ENCODE results near the gene DNAH14. TPM values are rescaled to one million over a fixed set of nuclear protein-coding genes. Genes with fewer than 3 reads are reported as not detected.

Gene DNAH14
- total and polyA plus RNA-seq, 2 of the 4 experiments (the other 2 are of a cell fraction), result 2.7 to 3.6 TPM

- DNase-seq, result no peak
These were observed 431.7 kb downstream of the DNAH14 start for GRCh38 chr1:225361176-225361575.

More at GRCh38 chr1:225361176-225361575, 431.7 kb downstream of the DNAH14 start:
- no peak overlapping the region for H3K27ac ChIP-seq (ENCODE audit: insufficient read depth, low read length)
- no peak overlapping the region for H3K23ac ChIP-seq (ENCODE audit: low read depth, low read length)
- H3K14ac ChIP-seq (replicated peaks; ENCODE audit: low read depth, low read length), result no peak overlapping the region
- H2AK9ac ChIP-seq (replicated peaks; ENCODE audit: low read depth, low read length, poor library complexity), result no peak overlapping the region
- no peaks in the 10 kb centered on the region for H4K20me1 ChIP-seq (ENCODE audit: insufficient read depth, low read length)
- no peak overlapping the region for H3K4me2 ChIP-seq (ENCODE audit: low read depth, low read length)
- TF ChIP-seq FOS (IDR thresholded peaks at IDR 0.05; ENCODE audit: low read depth, low read length) (no peak), RCOR1 (IDR thresholded peaks at IDR 0.05; ENCODE audit: insufficient replicate concordance, low read length) (no peak), BHLHE40 (IDR thresholded peaks at IDR 0.05; ENCODE audit: low read depth, low read length) (no peak), MAZ (IDR thresholded peaks at IDR 0.05; ENCODE audit: borderline replicate concordance, low read depth, low read length) (no peak), RAD21 (IDR thresholded peaks at IDR 0.05; ENCODE audit: low read length) (no peak), NFE2L2 (IDR thresholded peaks at IDR 0.05; ENCODE audit: low read depth, low read length) (no peak), ELK1 (IDR thresholded peaks at IDR 0.05; ENCODE audit: borderline replicate concordance, low read depth, low read length) (no peak), CHD1 (IDR thresholded peaks at IDR 0.05; ENCODE audit: low read depth, low read length) (no peak), MXI1 (IDR thresholded peaks at IDR 0.05; ENCODE audit: borderline replicate concordance, low read depth, low read length) (no peak), USF2 (IDR thresholded peaks at IDR 0.05; ENCODE audit: low read depth, low read length) (no peak), RFX5 (IDR thresholded peaks at IDR 0.05; ENCODE audit: low read depth, low read length) (no peak), POLR2A (IDR thresholded peaks at IDR 0.05; ENCODE audit: low read depth, low read length) (no peak), CTCF (conservative IDR thresholded peaks at IDR 0.05; ENCODE audit: low read depth, low read length) (no peak), SMC3 (IDR thresholded peaks at IDR 0.05; ENCODE audit: low read depth, low read length) (no peak), MAFK (IDR thresholded peaks at IDR 0.05; ENCODE audit: low read depth, low read length) (no peak)
- no peak overlapping the region for H2BK120ac ChIP-seq (ENCODE audit: low read depth, low read length)
- no peaks in the 10 kb centered on the region for H3K9me3 ChIP-seq (ENCODE audit: control insufficient read depth, insufficient read depth, low read length)
- no peak overlapping the region for H2BK20ac ChIP-seq (ENCODE audit: low read depth, low read length)
- no peak overlapping the region for H4K8ac ChIP-seq (ENCODE audit: low read depth in 2 of 2, low read length in 2 of 2)
- WGBS, 2 experiments (ENCODE audit: extremely low coverage in 2 of 2, insufficient read length in 1 of 2), result no CpG with 5 or more reads among the region's 1 CpG
- H3K4me3 ChIP-seq (ENCODE audit: insufficient read depth, low read depth, low read length), result no peak overlapping the region
- no TSS peak for BruUV-seq (replicated peaks)
- ChIA-PET CTCF (no interaction called here), POLR2A (ENCODE audit: unreplicated experiment) (no interaction called here)
- H3K9me1 ChIP-seq (ENCODE audit: insufficient read depth, low read length), result no peaks in the 10 kb centered on the region
- no peak overlapping the region for H3K4ac ChIP-seq (ENCODE audit: low read depth, low read length)
- intact Hi-C loops (cut with micrococcal nuclease), result no loop called here
- H3K9ac ChIP-seq (ENCODE audit: low read depth, low read length), result no peak overlapping the region
- no peaks in the 10 kb centered on the region for H3K79me1 ChIP-seq (ENCODE audit: low read depth in 1 of 2, low read length in 2 of 2)
- H2BK5ac ChIP-seq (ENCODE audit: low read depth, low read length, poor library complexity, severe bottlenecking), result no peak overlapping the region
- H4K91ac ChIP-seq (ENCODE audit: insufficient read depth, low read depth, low read length), result no peak overlapping the region
- no peaks in the 10 kb centered on the region for H3K4me1 ChIP-seq (ENCODE audit: control insufficient read depth, insufficient read depth, low read length)
- H4K5ac ChIP-seq (ENCODE audit: low read depth, low read length), result no peak overlapping the region
- no peak overlapping the region for H3K18ac ChIP-seq (ENCODE audit: low read depth, low read length)
- peaks cover 4% of the 10 kb centered on the region; the same call in 1 of the 2 replicates for H3K27me3 ChIP-seq (ENCODE audit: control insufficient read depth, insufficient read depth, low read length)
- H2BK15ac ChIP-seq (ENCODE audit: low read depth, low read length), result no peak overlapping the region
- no peaks in the 10 kb centered on the region for H3K36me3 ChIP-seq (ENCODE audit: control insufficient read depth, insufficient read depth, low read length)
- no peak overlapping the region for H2AFZ ChIP-seq (replicated peaks; ENCODE audit: low read length, poor library complexity)
- H3K56ac ChIP-seq (ENCODE audit: extremely low read depth, insufficient read depth, low read length), result no peak overlapping the region
- no peak for ATAC-seq (ENCODE audit: low read depth)
- H2AK5ac ChIP-seq (ENCODE audit: low read depth, low read length), result no peak overlapping the region
- dilution Hi-C loops (cut with HindIII; ENCODE audit: low sequenced_read_pairs, unreplicated experiment), result no loop called here
- in situ Hi-C loops (cut with MboI; ENCODE audit: low sequenced_read_pairs), result no loop called here

All from IMR-90 (cell line).